Progenitor cell of endocrine pancreas (in vitro differentiated cells): Measurements from ENCODE around the gene TRIM33. TPM values are rescaled to one million over a fixed set of nuclear protein-coding genes. Genes with fewer than 3 reads are reported as not detected.
"Not testable (repeated sequence)": the region's sequence is repeated elsewhere in the genome, so short reads cannot be mapped to it uniquely, and the experiment has no call there.

ENCODE experiments used
- DNase-seq: peaks from one replicate; pipeline ENCODE4 v3.0.0; 2021; ENCODE audit warnings: low spot score; ENCODE audit not compliant: unreplicated experiment
- H3K27ac Mint-ChIP-seq: 2 replicates; pipeline ENCODE4 v1.8.0; 2021; ENCODE audit warnings: mild to moderate bottlenecking, moderate library complexity, mixed read lengths
- H3K27me3 Mint-ChIP-seq: 2 replicates; pipeline ENCODE4 v1.8.0; 2021; ENCODE audit warnings: mixed read lengths
- H3K36me3 Mint-ChIP-seq: 2 replicates; pipeline ENCODE4 v1.8.0; 2022; ENCODE audit warnings: mixed read lengths; ENCODE audit not compliant: insufficient read depth
- H3K4me1 Mint-ChIP-seq: 2 replicates; pipeline ENCODE4 v1.8.0; 2021; ENCODE audit warnings: low read depth, mixed read lengths
- H3K4me3 Mint-ChIP-seq: 2 replicates; pipeline ENCODE4 v1.8.0; 2021; ENCODE audit warnings: low read depth, mild to moderate bottlenecking, moderate library complexity, mixed read lengths
- H3K9me3 Mint-ChIP-seq: 2 replicates; pipeline ENCODE4 v1.8.0; 2021; ENCODE audit warnings: low read depth, mixed read lengths
- total RNA-seq: library from RNA; stranded (reverse); gene quantifications from 2 replicates; pipeline ENCODE4 v1.2.1, GENCODE V29; 2021
- TF ChIP-seq, protein P1 (sequence below): fragments of 200-600 bp; sonication (generic); IDR thresholded peaks from one replicate; pipeline ENCODE4 v1.5.0; 2021; ENCODE audit warnings: antibody characterized with exemption, mild to moderate bottlenecking; ENCODE audit not compliant: unreplicated experiment

TRIM33 gene
- total RNA-seq, 1 donor from 2014 or later: 66.5 TPM

DNA sequence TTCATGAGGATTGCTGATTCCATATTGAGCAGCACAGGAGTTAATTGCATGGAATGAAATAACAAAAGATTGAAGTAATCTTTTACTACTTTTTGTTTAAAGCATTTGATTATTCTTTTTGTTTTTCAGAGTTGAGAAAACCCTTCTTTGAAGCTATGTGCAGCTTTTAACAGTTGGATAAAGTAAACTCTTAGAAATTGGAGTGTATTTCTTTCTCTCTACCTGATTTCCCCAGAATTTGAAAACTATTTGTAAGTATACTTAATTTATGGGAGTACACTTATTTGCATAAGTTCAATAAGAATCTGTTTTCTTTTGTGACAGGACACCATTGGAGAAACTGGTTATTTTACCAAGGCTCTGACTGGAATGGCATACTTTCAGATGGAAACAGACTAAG lies 133.6 kb downstream of the TRIM33 start:
- peaks cover 5% of the 10 kb centered on the region for H3K36me3 Mint-ChIP-seq
- TF ChIP-seq, protein P1, sequence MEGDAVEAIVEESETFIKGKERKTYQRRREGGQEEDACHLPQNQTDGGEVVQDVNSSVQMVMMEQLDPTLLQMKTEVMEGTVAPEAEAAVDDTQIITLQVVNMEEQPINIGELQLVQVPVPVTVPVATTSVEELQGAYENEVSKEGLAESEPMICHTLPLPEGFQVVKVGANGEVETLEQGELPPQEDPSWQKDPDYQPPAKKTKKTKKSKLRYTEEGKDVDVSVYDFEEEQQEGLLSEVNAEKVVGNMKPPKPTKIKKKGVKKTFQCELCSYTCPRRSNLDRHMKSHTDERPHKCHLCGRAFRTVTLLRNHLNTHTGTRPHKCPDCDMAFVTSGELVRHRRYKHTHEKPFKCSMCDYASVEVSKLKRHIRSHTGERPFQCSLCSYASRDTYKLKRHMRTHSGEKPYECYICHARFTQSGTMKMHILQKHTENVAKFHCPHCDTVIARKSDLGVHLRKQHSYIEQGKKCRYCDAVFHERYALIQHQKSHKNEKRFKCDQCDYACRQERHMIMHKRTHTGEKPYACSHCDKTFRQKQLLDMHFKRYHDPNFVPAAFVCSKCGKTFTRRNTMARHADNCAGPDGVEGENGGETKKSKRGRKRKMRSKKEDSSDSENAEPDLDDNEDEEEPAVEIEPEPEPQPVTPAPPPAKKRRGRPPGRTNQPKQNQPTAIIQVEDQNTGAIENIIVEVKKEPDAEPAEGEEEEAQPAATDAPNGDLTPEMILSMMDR: no peak
- no peak overlapping the region for H3K27ac Mint-ChIP-seq
- no peak overlapping the region for H3K4me3 Mint-ChIP-seq
- no peaks in the 10 kb centered on the region for H3K27me3 Mint-ChIP-seq
- H3K4me1 Mint-ChIP-seq: no peaks in the 10 kb centered on the region
- peaks cover 42% of the 10 kb centered on the region for H3K9me3 Mint-ChIP-seq
- no peak for DNase-seq

DNA sequence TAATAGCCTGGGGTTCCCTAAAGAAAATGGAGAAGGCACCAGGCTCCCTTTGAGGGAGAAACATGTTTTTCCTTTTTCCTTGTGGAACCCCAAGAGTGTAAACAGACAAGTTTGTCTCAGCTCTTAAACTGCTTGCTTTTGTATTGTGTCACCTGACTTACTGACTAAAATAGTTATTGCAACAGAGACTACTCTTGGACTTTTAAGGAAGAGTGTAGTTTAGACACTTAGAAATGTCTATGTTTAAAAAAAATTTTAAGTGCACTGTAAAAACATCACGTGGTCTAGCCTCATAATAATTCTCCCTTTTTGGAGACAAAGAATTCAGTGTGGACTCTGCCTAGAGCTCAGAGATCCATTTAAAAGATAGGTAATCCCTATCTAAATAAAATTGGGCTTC lies 141.1 kb downstream of the TRIM33 start:
- no peak overlapping the region for H3K27ac Mint-ChIP-seq
- H3K9me3 Mint-ChIP-seq: peaks cover 14% of the 10 kb centered on the region
- H3K4me1 Mint-ChIP-seq: peaks cover 9% of the 10 kb centered on the region
- no peak overlapping the region for H3K4me3 Mint-ChIP-seq
- TF ChIP-seq, protein P1: no peak
- H3K27me3 Mint-ChIP-seq: no peaks in the 10 kb centered on the region
- no peaks in the 10 kb centered on the region for H3K36me3 Mint-ChIP-seq
- no peak for DNase-seq

DNA sequence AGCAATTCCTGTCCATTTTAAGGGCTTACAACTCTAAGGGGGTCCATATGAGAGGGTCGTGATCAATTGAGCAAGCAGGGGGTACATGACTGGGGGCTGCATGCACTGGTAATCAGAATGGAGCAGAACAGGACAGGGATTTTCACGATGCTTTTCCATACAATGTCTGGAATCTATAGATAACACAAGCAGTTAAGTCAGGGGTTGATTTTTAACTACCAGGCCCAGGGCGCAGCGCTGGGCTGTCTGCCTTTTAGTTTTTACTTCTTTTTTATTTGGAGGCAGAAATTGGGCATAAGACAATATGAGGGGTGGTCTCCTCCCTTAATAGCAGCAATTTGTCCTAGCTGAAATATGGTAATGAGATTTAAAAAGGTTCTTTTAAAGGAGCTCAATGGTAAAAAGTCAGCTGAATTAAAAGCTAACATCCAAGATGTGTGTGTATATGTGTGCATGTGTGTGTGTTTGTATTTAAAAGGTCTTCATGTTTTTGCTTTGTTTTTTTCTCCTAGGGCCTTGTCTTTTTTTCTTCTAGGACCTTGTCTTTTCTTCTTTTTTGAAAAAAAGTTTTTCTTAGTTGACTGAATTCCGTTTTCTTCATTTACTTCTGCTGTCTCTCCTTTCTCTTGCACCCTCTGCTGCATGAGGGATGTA lies 141.6 kb downstream of the TRIM33 start:
- not testable (repeated sequence) for H3K4me3 Mint-ChIP-seq, H3K4me1 Mint-ChIP-seq, DNase-seq, H3K27me3 Mint-ChIP-seq, H3K36me3 Mint-ChIP-seq
- H3K9me3 Mint-ChIP-seq: peaks cover 14% of the 10 kb centered on the region
- H3K27ac Mint-ChIP-seq: peak overlapping the region; percentile 6

DNA sequence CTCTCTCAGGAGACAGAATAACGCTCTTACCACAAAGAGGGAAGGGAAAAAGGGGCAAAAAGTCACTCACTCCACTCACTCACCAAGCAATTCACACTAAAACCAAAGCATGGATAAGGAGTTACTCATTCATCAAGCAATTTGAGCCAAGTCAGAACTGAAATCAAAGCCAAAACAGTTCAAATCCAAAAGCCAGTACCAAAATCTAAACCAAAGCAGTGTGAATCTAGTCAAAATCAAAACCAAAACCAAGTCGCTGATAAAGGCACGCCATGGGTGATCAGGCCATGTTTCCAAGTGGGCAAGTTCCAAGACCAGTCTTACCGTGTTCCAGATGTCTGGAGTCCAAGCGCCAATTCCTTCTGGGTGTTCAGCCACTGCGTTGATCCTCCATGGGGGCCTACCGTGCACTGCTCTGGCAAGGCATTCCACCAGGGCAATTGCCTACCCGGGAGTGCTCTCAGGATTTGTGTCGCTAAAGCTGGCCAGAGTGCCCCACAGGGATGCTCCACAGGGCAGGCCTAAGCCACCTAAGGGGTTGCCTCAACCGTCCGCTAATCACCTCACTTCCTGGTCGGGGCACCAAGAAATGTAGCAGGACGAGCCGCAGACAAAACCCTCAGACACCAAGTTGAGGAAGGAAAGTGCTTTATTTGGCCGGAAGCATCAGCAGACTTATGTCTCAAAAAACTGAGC lies 142.3 kb downstream of the TRIM33 start:
- Mint-ChIP-seq H3K4me3 (no peak overlapping the region), H3K4me1 (peaks cover 9% of the 10 kb centered on the region), H3K27me3 (no peaks in the 10 kb centered on the region), H3K9me3 (peaks cover 15% of the 10 kb centered on the region), H3K27ac (peak overlapping the region; percentile 6), H3K36me3 (no peaks in the 10 kb centered on the region)
- no peak for DNase-seq
- TF ChIP-seq, protein P1: no peak

DNA sequence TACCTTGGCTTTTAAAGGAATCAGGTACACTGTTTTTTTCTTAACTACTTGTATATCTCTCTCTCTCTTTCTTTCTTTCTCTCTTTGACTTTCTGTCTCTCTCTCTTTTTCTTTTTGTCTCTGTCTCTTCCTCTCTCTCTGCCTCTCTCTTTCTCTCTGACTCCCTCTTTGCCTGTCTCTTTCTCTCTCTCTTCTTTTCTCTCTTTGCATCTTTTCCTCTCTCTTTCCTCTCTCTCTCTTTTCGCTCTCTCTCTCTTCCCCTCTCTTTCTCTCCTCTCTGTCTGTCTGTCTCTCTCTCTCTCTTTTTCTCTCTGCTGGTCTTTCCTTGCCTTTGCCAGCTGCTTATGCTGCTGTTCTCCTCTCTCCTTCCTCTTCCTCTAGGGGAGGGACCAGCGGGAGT lies 143.2 kb downstream of the TRIM33 start:
- Mint-ChIP-seq H3K36me3 (no peaks in the 10 kb centered on the region), H3K4me3 (no peak overlapping the region), H3K4me1 (peaks cover 9% of the 10 kb centered on the region), H3K9me3 (peaks cover 20% of the 10 kb centered on the region), H3K27me3 (no peaks in the 10 kb centered on the region), H3K27ac (no peak overlapping the region)
- no peak for DNase-seq
- TF ChIP-seq, protein P1: no peak

DNA sequence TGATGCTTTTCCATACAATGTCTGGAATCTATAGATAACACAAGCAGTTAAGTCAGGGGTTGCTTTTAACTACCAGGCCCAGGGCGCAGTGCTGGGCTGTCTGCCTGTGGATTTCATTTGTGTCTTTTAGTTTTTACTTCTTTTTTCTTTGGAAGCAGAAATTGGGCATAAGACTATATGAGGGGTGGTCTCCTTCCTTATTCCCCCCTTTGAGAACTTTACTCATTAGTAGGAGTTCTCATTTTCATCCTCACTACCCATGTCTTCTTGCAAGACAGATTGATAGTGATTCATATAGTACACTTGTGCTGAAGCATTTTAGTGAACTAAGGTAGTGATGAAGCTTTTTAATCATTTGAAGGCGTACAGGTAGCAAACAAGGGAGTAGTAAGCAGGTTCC lies 147.8 kb downstream of the TRIM33 start:
- H3K36me3 Mint-ChIP-seq, H3K4me3 Mint-ChIP-seq, H3K4me1 Mint-ChIP-seq, DNase-seq, H3K27ac Mint-ChIP-seq, H3K27me3 Mint-ChIP-seq: not testable (repeated sequence)
- H3K9me3 Mint-ChIP-seq: peaks cover 22% of the 10 kb centered on the region
